GM06990 (cell line): ENCODE measurements around the gene ARIH2.

Experiments
- DNase-seq: peaks from one replicate; pipeline ENCODE4 v3.0.0-alpha.2; 2011; ENCODE audit not compliant: insufficient read length; ENCODE audit errors: extremely low read depth
- H3K27me3 ChIP-seq: replicated peaks from 2 replicates; pipeline ENCODE4 v1.6.0; 2011; ENCODE audit warnings: low read length; ENCODE audit not compliant: control insufficient read depth, insufficient read depth
- H3K36me3 ChIP-seq: 2 replicates; pipeline ENCODE4 v1.5.1; 2011; ENCODE audit warnings: low read length; ENCODE audit not compliant: control insufficient read depth, insufficient read depth
- H3K4me3 ChIP-seq: replicated peaks from 2 replicates; pipeline ENCODE4 v1.5.1; 2011; ENCODE audit warnings: low read depth, mild to moderate bottlenecking, control low read depth, low read length
- CTCF ChIP-seq: IDR thresholded peaks from 2 replicates; pipeline ENCODE4 v1.5.1; 2011; ENCODE audit warnings: low read length, control low read depth, mild to moderate bottlenecking, inconsistent platforms; ENCODE audit not compliant: insufficient read depth, poor library complexity, severe bottlenecking

The ARIH2 gene

GRCh38 chr3:49021813-49022687 lies 103.4 kb downstream of the ARIH2 start, which contains the start of gene NDUFAF3:
Gene NDUFAF3, plus strand, starts transcription at chr3:49022121. Its CDS starts 24 bp downstream, at chr3:49022145.
- DNase-seq = peak; percentile 97
- Histone ChIP-seq H3K36me3 (peaks cover 24% of the 10 kb centered on the region), H3K27me3 (no peaks in the 10 kb centered on the region), H3K4me3 (peak within 1 kb of the TSS; percentile 95)
- TF ChIP-seq CTCF = peak; percentile 98

GRCh38 chr3:49022688-49023171 lies 104.1 kb downstream of the ARIH2 start:
- H3K36me3 ChIP-seq = peaks cover 27% of the 10 kb centered on the region
- peak overlapping the region; percentile 95 for H3K4me3 ChIP-seq
- no peak for TF ChIP-seq CTCF
- no peaks in the 10 kb centered on the region for H3K27me3 ChIP-seq
- DNase-seq = no peak

DNA sequence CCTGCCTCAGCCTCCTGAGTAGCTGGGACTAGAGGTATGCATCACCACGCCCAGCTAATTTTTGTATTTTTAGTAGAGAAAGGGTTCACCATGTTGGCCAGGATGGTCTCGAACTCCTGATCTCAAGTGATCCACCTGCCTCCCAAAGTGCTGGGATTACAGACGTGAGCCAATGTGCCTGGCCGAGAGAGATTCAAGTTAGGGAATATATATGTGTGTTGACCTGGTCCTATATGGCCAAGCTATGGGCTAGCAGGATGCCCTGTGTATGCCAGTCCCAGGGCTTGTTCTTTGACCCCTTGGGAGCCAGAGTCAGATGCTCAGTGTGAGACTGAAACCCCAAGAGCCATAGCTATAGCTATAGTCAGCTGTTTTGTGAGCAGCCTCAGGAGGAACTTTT lies 105.1 kb downstream of the ARIH2 start:
- TF ChIP-seq CTCF = no peak
- Histone ChIP-seq H3K36me3 (peaks cover 27% of the 10 kb centered on the region), H3K4me3 (no peak overlapping the region), H3K27me3 (no peaks in the 10 kb centered on the region)
- no peak for DNase-seq

DNA sequence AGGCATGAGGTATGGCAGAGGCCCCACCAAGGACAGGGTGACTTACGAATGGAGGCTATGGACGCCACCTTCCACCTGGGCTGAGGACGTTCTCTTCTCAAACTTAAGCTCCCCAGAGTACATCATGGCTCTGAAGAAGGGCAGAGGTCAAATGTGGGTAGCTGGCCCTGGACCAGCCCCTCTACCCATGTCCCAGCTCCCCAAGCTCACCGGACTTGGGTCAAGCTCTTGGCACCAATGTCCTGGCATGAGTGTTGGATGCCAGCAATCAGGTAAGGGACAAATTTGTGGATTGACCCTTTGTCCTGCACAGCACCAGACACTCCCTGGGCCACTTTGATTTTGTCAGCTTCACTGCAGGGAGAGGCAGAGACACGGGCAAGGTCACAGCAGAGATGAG lies 105.8 kb downstream of the ARIH2 start:
- TF ChIP-seq CTCF = no peak
- Histone ChIP-seq H3K27me3 (no peaks in the 10 kb centered on the region), H3K36me3 (peaks cover 27% of the 10 kb centered on the region), H3K4me3 (no peak overlapping the region)
- no peak for DNase-seq

GRCh38 chr3:49025005-49025792 lies 106.6 kb downstream of the ARIH2 start:
- DNase-seq = no peak
- Histone ChIP-seq H3K36me3 (peaks cover 27% of the 10 kb centered on the region), H3K4me3 (no peak overlapping the region), H3K27me3 (no peaks in the 10 kb centered on the region)
- TF ChIP-seq CTCF = no peak
